GM23338 (cell line): ENCODE data around the gene DDB1. TPM values are rescaled to one million over a fixed set of nuclear protein-coding genes. Genes with fewer than 3 reads are reported as not detected.

Source experiments
- ATAC-seq: fragments of 200-7000 bp; cut with Tn5 transposase; 3 replicates; pipeline ENCODE4 v1.9.1; 2020
- DNase-seq: peaks from one replicate; pipeline ENCODE4 v3.0.0-alpha.2; 2015; ENCODE audit warnings: low spot score
- H2AFZ ChIP-seq: fragments of 200-600 bp; sonication (generic); 2 replicates; pipeline ENCODE4 v1.8.0; 2016; ENCODE audit warnings: antibody characterized with exemption, mild to moderate bottlenecking, moderate library complexity
- H3F3A ChIP-seq: fragments of 200-600 bp; sonication (generic); replicated peaks from 2 replicates; pipeline ENCODE4 v1.8.0; 2017; ENCODE audit warnings: antibody characterized with exemption, mixed run types, low read depth
- H3K27ac ChIP-seq: fragments of 200-600 bp; sonication (generic); 2 replicates; pipeline ENCODE4 v1.6.1; 2016; ENCODE audit warnings: low read depth
- H3K27me3 ChIP-seq: fragments of 200-600 bp; sonication (generic); 2 replicates; pipeline ENCODE4 v1.8.0; 2016; ENCODE audit warnings: mild to moderate bottlenecking, mixed run types, moderate library complexity; ENCODE audit not compliant: insufficient read depth
- H3K36me3 ChIP-seq: fragments of 200-600 bp; sonication (generic); 2 replicates; pipeline ENCODE4 v1.8.0; 2016; ENCODE audit warnings: mild to moderate bottlenecking; ENCODE audit not compliant: insufficient read depth
- H3K4me1 ChIP-seq: fragments of 200-600 bp; sonication (generic); 2 replicates; pipeline ENCODE4 v1.8.0; 2016; ENCODE audit warnings: mild to moderate bottlenecking, moderate library complexity; ENCODE audit not compliant: insufficient read depth
- H3K4me2 ChIP-seq: fragments of 200-600 bp; sonication (generic); 2 replicates; pipeline ENCODE4 v1.7.1; 2017; ENCODE audit warnings: mixed run types
- H3K4me3 ChIP-seq: fragments of 200-600 bp; sonication (generic); 2 replicates; pipeline ENCODE4 v1.6.1; 2016; ENCODE audit warnings: mixed run types
- H3K79me2 ChIP-seq: fragments of 200-600 bp; sonication (generic); replicated peaks from 2 replicates; pipeline ENCODE4 v1.8.0; 2017; ENCODE audit warnings: mild to moderate bottlenecking; ENCODE audit not compliant: insufficient read depth
- H3K9me2 ChIP-seq: fragments of 200-600 bp; sonication (generic); 2 replicates; pipeline ENCODE4 v1.8.0; 2017; ENCODE audit not compliant: insufficient read depth
- H4K20me1 ChIP-seq: fragments of 200-600 bp; sonication (generic); replicated peaks from 2 replicates; pipeline ENCODE4 v1.8.0; 2017; ENCODE audit warnings: mild to moderate bottlenecking; ENCODE audit not compliant: insufficient read depth
- H3K27ac Mint-ChIP-seq: 2 replicates; pipeline ENCODE4 v1.8.0; 2020; ENCODE audit warnings: inconsistent platforms, mild to moderate bottlenecking, moderate library complexity, mixed read lengths
- H3K27me3 Mint-ChIP-seq: 3 replicates; pipeline ENCODE4 v1.8.0; 2022; ENCODE audit warnings: low read depth, mild to moderate bottlenecking, moderate library complexity, mixed read lengths, inconsistent platforms; ENCODE audit not compliant: insufficient read depth, poor library complexity
- H3K36me3 Mint-ChIP-seq: 3 replicates; pipeline ENCODE4 v1.8.0; 2021; ENCODE audit warnings: low read depth, mild to moderate bottlenecking, inconsistent platforms, moderate library complexity, mixed read lengths
- H3K4me1 Mint-ChIP-seq: 3 replicates; pipeline ENCODE4 v1.8.0; 2020; ENCODE audit warnings: mild to moderate bottlenecking, inconsistent platforms, mixed read lengths
- H3K4me3 Mint-ChIP-seq: 3 replicates; pipeline ENCODE4 v1.8.0; 2021; ENCODE audit warnings: moderate library complexity, mild to moderate bottlenecking, inconsistent platforms, mixed read lengths
- H3K9me3 Mint-ChIP-seq: 3 replicates; pipeline ENCODE4 v1.8.0; 2020; ENCODE audit warnings: moderate library complexity, mild to moderate bottlenecking, inconsistent platforms, mixed read lengths
- CREB1 ChIP-seq: fragments of 250-450 bp; sonication (Bioruptor Pico); IDR thresholded peaks from 2 replicates; pipeline ENCODE4 v1.5.0; 2020; ENCODE audit warnings: low read depth, mild to moderate bottlenecking, moderate library complexity
- CTCF ChIP-seq, 2 experiments: fragments of 200-600 bp in 1 of 2; sonication (generic) in 1 of 2; conservative IDR thresholded peaks; 2 replicates each; pipeline versions ENCODE4 v1.5.1 to v1.6.1; 2016 to 2017; ENCODE audit warnings: antibody characterized with exemption in 2 of 2, low read depth in 2 of 2, mild to moderate bottlenecking in 2 of 2, moderate library complexity in 1 of 2
- ETS1 ChIP-seq: IDR thresholded peaks from 2 replicates; pipeline ENCODE4 v1.6.1; 2016; ENCODE audit warnings: antibody characterized with exemption
- EZH2 ChIP-seq: fragments of 200-600 bp; sonication (generic); IDR thresholded peaks from one replicate; pipeline ENCODE4 v1.8.0; 2017; ENCODE audit warnings: antibody characterized with exemption, mild to moderate bottlenecking, low read depth; ENCODE audit not compliant: unreplicated experiment
- NANOG ChIP-seq: IDR thresholded peaks from 2 replicates; pipeline ENCODE4 v1.6.1; 2016; ENCODE audit warnings: antibody characterized with exemption, borderline replicate concordance
- POLR2AphosphoS5 ChIP-seq: IDR thresholded peaks from 2 replicates; pipeline ENCODE4 v1.6.1; 2016; ENCODE audit warnings: antibody characterized with exemption, low read depth
- STAT1 ChIP-seq: IDR thresholded peaks from one replicate; pipeline ENCODE4 v1.6.1; 2016; ENCODE audit warnings: antibody characterized with exemption; ENCODE audit not compliant: unreplicated experiment
- ZNF331 ChIP-seq: fragments of 250-450 bp; sonication (Bioruptor Pico); IDR thresholded peaks from 2 replicates; pipeline ENCODE4 v1.5.0; 2020; ENCODE audit warnings: low read depth, mild to moderate bottlenecking, moderate library complexity
- ZNF462 ChIP-seq: fragments of 250-450 bp; sonication (Bioruptor Pico); IDR thresholded peaks from 2 replicates; pipeline ENCODE4 v1.5.0; 2020; ENCODE audit warnings: mild to moderate bottlenecking, moderate library complexity
- polyA plus RNA-seq: library from polyadenylated mRNA; unstranded; fragments of >200 nt; fragmentation: Nextera tagmentation; extraction: Ambion mirVana; gene quantifications from 2 replicates; pipeline ENCODE4 v1.2.1, GENCODE V29; 2016
- total RNA-seq: library from RNA; depleted of rRNA; stranded (reverse); fragments of >200 nt; shearing (Covaris generic); gene quantifications from 2 replicates; pipeline ENCODE4 v1.2.3, GENCODE V29; 2014

The DDB1 gene
- total and polyA plus RNA-seq, 2 experiments from 2014 or later, result 102 to 282 TPM

DNA sequence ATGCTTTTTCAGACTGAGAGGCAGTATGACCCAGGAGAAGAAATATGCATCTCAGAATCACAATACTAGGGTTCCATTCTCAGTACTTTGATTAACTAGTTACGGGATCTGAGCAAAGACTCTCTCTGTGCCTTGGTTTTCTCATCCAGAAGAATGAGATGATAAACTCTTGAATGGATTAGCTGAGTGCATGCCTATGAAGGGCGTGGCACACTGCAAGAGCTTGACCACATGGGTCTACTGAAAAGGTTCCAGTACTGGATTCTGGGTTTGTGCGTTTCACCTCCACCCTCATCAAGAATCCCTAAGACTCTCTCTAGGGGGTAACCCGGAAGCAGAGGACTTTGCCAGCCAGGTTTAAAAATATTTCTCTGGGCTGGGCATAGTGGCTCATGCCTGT is 66.3 kb downstream of the DDB1 start:
- H3K27ac ChIP-seq, result no peak overlapping the region
- no peaks in the 10 kb centered on the region for H3K79me2 ChIP-seq
- H2AFZ ChIP-seq, result no peak overlapping the region
- H3F3A ChIP-seq, result no peaks in the 10 kb centered on the region
- no peak overlapping the region for H3K4me2 ChIP-seq
- Mint-ChIP-seq H3K27me3 (peaks cover 2% of the 10 kb centered on the region), H3K4me3 (no peak overlapping the region), H3K4me1 (no peaks in the 10 kb centered on the region), H3K27ac (no peak overlapping the region), H3K9me3 (no peaks in the 10 kb centered on the region), H3K36me3 (peaks cover 9% of the 10 kb centered on the region; the same call in 1 of the 3 replicates)
- no peaks in the 10 kb centered on the region for H3K4me1 ChIP-seq
- H4K20me1 ChIP-seq, result peaks cover 8% of the 10 kb centered on the region; the same call in 1 of the 2 replicates
- DNase-seq, result no peak
- H3K9me2 ChIP-seq, result no peaks in the 10 kb centered on the region
- H3K36me3 ChIP-seq, result no peaks in the 10 kb centered on the region
- no peak for TF ChIP-seq NANOG
- TF ChIP-seq CTCF (conservative IDR thresholded peaks at IDR 0.05; ENCODE audit: low read depth in 2 of 2), result no peak
- no peak for TF ChIP-seq CREB1 (CRISPR knock-in tag)
- H3K4me3 ChIP-seq, result no peak overlapping the region
- ATAC-seq, result no peak
- H3K27me3 ChIP-seq, result no peaks in the 10 kb centered on the region

DNA sequence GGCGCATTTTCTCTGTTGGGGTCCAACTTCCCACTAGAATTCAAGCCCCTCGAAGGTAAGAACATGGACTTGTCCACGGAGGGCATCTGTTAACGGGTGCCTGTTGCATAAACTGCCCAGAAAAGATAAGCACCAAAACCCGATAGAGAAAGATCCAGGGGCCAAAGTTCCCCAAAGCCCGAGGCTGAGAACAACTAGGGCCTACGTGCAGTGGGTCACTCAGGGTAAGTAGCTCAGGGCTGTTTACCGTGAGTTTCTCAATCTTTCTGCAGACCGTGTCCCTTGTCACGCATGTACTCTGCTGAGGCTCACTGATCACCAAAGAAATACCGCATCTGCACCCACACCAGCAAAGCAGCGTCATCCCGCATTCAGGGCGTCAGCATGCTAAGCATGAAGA is 67.5 kb downstream of the DDB1 start:
- no peak overlapping the region for H2AFZ ChIP-seq
- no peaks in the 10 kb centered on the region for H3K79me2 ChIP-seq
- Mint-ChIP-seq H3K4me3 (no peak overlapping the region), H3K36me3 (peaks cover 3% of the 10 kb centered on the region; the same call in 1 of the 3 replicates), H3K27ac (no peak overlapping the region), H3K27me3 (peaks cover 2% of the 10 kb centered on the region), H3K4me1 (no peaks in the 10 kb centered on the region), H3K9me3 (no peaks in the 10 kb centered on the region)
- no peak for TF ChIP-seq POLR2AphosphoS5
- no peak for TF ChIP-seq ETS1
- no peak for TF ChIP-seq ZNF462 (CRISPR knock-in tag)
- TF ChIP-seq NANOG, result no peak
- no peak for TF ChIP-seq CTCF (conservative IDR thresholded peaks at IDR 0.05; ENCODE audit: low read depth in 2 of 2)
- no peak for TF ChIP-seq EZH2
- TF ChIP-seq ZNF331, result no peak
- no peak for TF ChIP-seq STAT1
- H3K4me2 ChIP-seq, result no peak overlapping the region
- 0 out of 2 replicates have a peak, but pooled peaks cover 4% of the 10 kb centered on the region for H4K20me1 ChIP-seq
- H3K36me3 ChIP-seq, result no peaks in the 10 kb centered on the region
- no peak overlapping the region for H3K4me3 ChIP-seq
- no peak overlapping the region for H3K27ac ChIP-seq
- no peak for DNase-seq
- ATAC-seq, result no peak
- no peaks in the 10 kb centered on the region for H3F3A ChIP-seq
- no peaks in the 10 kb centered on the region for H3K27me3 ChIP-seq
- H3K9me2 ChIP-seq, result no peaks in the 10 kb centered on the region
- no peaks in the 10 kb centered on the region for H3K4me1 ChIP-seq
